ENCODE data around the gene ZP2.

ZP2 gene

GRCh38 chr16:21219551-21219950 is 8.2 kb upstream of the ZP2 start:
- TF ChIP-seq CTCF (IDR thresholded peaks at IDR 0.05; ENCODE audit: low read depth, low read length, missing control alignments), result no peak

GRCh38 chr16:21218153-21218552 is 6.8 kb upstream of the ZP2 start:
- TF ChIP-seq CTCF (IDR thresholded peaks at IDR 0.05; ENCODE audit: low read depth, low read length, missing control alignments), result no peak
- H3K4me3 ChIP-seq (replicated peaks; ENCODE audit: low read depth, low read length), result no peak overlapping the region
- no peak for DNase-seq (ENCODE audit: extremely low read depth, low read depth)

More at GRCh38 chr16:21219551-21219950, 8.2 kb upstream of the ZP2 start:
- H3K4me3 ChIP-seq (replicated peaks; ENCODE audit: low read depth, low read length), result no peak overlapping the region
- no peak for DNase-seq (ENCODE audit: extremely low read depth, low read depth)

- DNase-seq (ENCODE audit: extremely low read depth, low read depth), result no peak
These were observed 5.7 kb upstream of the ZP2 start for GRCh38 chr16:21217121-21217520.

GRCh38 chr16:21214086-21214485 is 2.7 kb upstream of the ZP2 start:
- no peak for TF ChIP-seq CTCF (IDR thresholded peaks at IDR 0.05; ENCODE audit: low read depth, low read length, missing control alignments)
- no peak overlapping the region for H3K4me3 ChIP-seq (replicated peaks; ENCODE audit: low read depth, low read length)
- no peak for DNase-seq (ENCODE audit: extremely low read depth, low read depth)

More at GRCh38 chr16:21217121-21217520, 5.7 kb upstream of the ZP2 start:
- no peak overlapping the region for H3K4me3 ChIP-seq (replicated peaks; ENCODE audit: low read depth, low read length)
- no peak for TF ChIP-seq CTCF (IDR thresholded peaks at IDR 0.05; ENCODE audit: low read depth, low read length, missing control alignments)

- TF ChIP-seq CTCF (IDR thresholded peaks at IDR 0.05; ENCODE audit: low read depth, low read length, missing control alignments), result no peak
- H3K4me3 ChIP-seq (replicated peaks; ENCODE audit: low read depth, low read length), result no peak overlapping the region
- no peak for DNase-seq (ENCODE audit: extremely low read depth, low read depth)
These were observed 2.7 kb downstream of the ZP2 start for GRCh38 chr16:21208446-21209230.

GRCh38 chr16:21206550-21206949 is 4.8 kb downstream of the ZP2 start:
- DNase-seq (ENCODE audit: extremely low read depth, low read depth), result no peak
- no peak overlapping the region for H3K4me3 ChIP-seq (replicated peaks; ENCODE audit: low read depth, low read length)
- no peak for TF ChIP-seq CTCF (IDR thresholded peaks at IDR 0.05; ENCODE audit: low read depth, low read length, missing control alignments)
